ENCODE data around the gene NEK8.
"Not testable (repeated sequence)": the region's sequence is repeated elsewhere in the genome, so short reads cannot be mapped to it uniquely, and the experiment has no call there.

NEK8 gene

GRCh38 chr17:28712032-28712704 lies 16.4 kb upstream of the NEK8 start:
- H3K27me3 ChIP-seq (ENCODE audit: control insufficient read depth, insufficient read depth, low read length): no peaks in the 10 kb centered on the region
- H3K9me3 ChIP-seq (ENCODE audit: control insufficient read depth, insufficient read depth, low read length): no peaks in the 10 kb centered on the region
- H3K9ac ChIP-seq (ENCODE audit: low read depth, low read length): peak overlapping the region; percentile 9
- peaks cover 22% of the 10 kb centered on the region for H3K36me3 ChIP-seq (ENCODE audit: control insufficient read depth, insufficient read depth, low read length)
- peak overlapping the region; percentile 65 for H3K4me3 ChIP-seq (ENCODE audit: low read depth, low read length)
- H3K4me1 ChIP-seq (ENCODE audit: control insufficient read depth, insufficient read depth, low read length): peaks cover 10% of the 10 kb centered on the region

- peaks cover 22% of the 10 kb centered on the region for H3K36me3 ChIP-seq (ENCODE audit: control insufficient read depth, insufficient read depth, low read length)
- H3K9me3 ChIP-seq (ENCODE audit: control insufficient read depth, insufficient read depth, low read length): no peaks in the 10 kb centered on the region
- H3K4me1 ChIP-seq (ENCODE audit: control insufficient read depth, insufficient read depth, low read length): peaks cover 10% of the 10 kb centered on the region
- H3K4me3 ChIP-seq (ENCODE audit: low read depth, low read length): peak overlapping the region; percentile 65
- no peaks in the 10 kb centered on the region for H3K27me3 ChIP-seq (ENCODE audit: control insufficient read depth, insufficient read depth, low read length)
- H3K9ac ChIP-seq (ENCODE audit: low read depth, low read length): no peak overlapping the region
Measured at GRCh38 chr17:28712705-28713415, 15.7 kb upstream of the NEK8 start.

GRCh38 chr17:28714281-28714680 lies 14.3 kb upstream of the NEK8 start:
- no peaks in the 10 kb centered on the region for H3K27me3 ChIP-seq (ENCODE audit: control insufficient read depth, insufficient read depth, low read length)
- no peak overlapping the region for H3K4me3 ChIP-seq (ENCODE audit: low read depth, low read length)
- peaks cover 13% of the 10 kb centered on the region for H3K4me1 ChIP-seq (ENCODE audit: control insufficient read depth, insufficient read depth, low read length)
- no peaks in the 10 kb centered on the region for H3K9me3 ChIP-seq (ENCODE audit: control insufficient read depth, insufficient read depth, low read length)
- no peak overlapping the region for H3K9ac ChIP-seq (ENCODE audit: low read depth, low read length)
- peaks cover 22% of the 10 kb centered on the region for H3K36me3 ChIP-seq (ENCODE audit: control insufficient read depth, insufficient read depth, low read length)

GRCh38 chr17:28715217-28715616 lies 13.4 kb upstream of the NEK8 start:
- peaks cover 13% of the 10 kb centered on the region for H3K4me1 ChIP-seq (ENCODE audit: control insufficient read depth, insufficient read depth, low read length)
- H3K27me3 ChIP-seq (ENCODE audit: control insufficient read depth, insufficient read depth, low read length): no peaks in the 10 kb centered on the region
- peaks cover 26% of the 10 kb centered on the region for H3K36me3 ChIP-seq (ENCODE audit: control insufficient read depth, insufficient read depth, low read length)
- H3K9ac ChIP-seq (ENCODE audit: low read depth, low read length): no peak overlapping the region
- H3K9me3 ChIP-seq (ENCODE audit: control insufficient read depth, insufficient read depth, low read length): no peaks in the 10 kb centered on the region
- H3K4me3 ChIP-seq (ENCODE audit: low read depth, low read length): peak overlapping the region; percentile 1

- peak overlapping the region; percentile 90 for H3K4me3 ChIP-seq (ENCODE audit: low read depth, low read length)
- H3K9ac ChIP-seq (ENCODE audit: low read depth, low read length): peak overlapping the region; percentile 73
- H3K4me1 ChIP-seq (ENCODE audit: control insufficient read depth, insufficient read depth, low read length): peaks cover 13% of the 10 kb centered on the region
- H3K9me3 ChIP-seq (ENCODE audit: control insufficient read depth, insufficient read depth, low read length): no peaks in the 10 kb centered on the region
- H3K27me3 ChIP-seq (ENCODE audit: control insufficient read depth, insufficient read depth, low read length): no peaks in the 10 kb centered on the region
- peaks cover 37% of the 10 kb centered on the region for H3K36me3 ChIP-seq (ENCODE audit: control insufficient read depth, insufficient read depth, low read length)
Measured at GRCh38 chr17:28716740-28717577, 11.6 kb upstream of the NEK8 start.

GRCh38 chr17:28717578-28718332 lies 10.8 kb upstream of the NEK8 start, which contains the start of gene RAB34:
Gene RAB34, minus strand, starts transcription at chr17:28717868. Its CDS starts 602 bp downstream, at chr17:28717266.
- Histone ChIP-seq H3K4me3 (ENCODE audit: low read depth, low read length) (peak within 1 kb of the TSS; percentile 99), H3K27me3 (ENCODE audit: control insufficient read depth, insufficient read depth, low read length) (no peaks in the 10 kb centered on the region), H3K9ac (ENCODE audit: low read depth, low read length) (peak within 1 kb of the TSS; percentile 73), H3K36me3 (ENCODE audit: control insufficient read depth, insufficient read depth, low read length) (peaks cover 42% of the 10 kb centered on the region), H3K4me1 (ENCODE audit: control insufficient read depth, insufficient read depth, low read length) (peaks cover 15% of the 10 kb centered on the region), H3K9me3 (ENCODE audit: control insufficient read depth, insufficient read depth, low read length) (no peaks in the 10 kb centered on the region)

- Histone ChIP-seq H3K9ac (ENCODE audit: low read depth, low read length) (peak overlapping the region; percentile 71), H3K36me3 (ENCODE audit: control insufficient read depth, insufficient read depth, low read length) (peaks cover 48% of the 10 kb centered on the region), H3K9me3 (ENCODE audit: control insufficient read depth, insufficient read depth, low read length) (no peaks in the 10 kb centered on the region), H3K27me3 (ENCODE audit: control insufficient read depth, insufficient read depth, low read length) (no peaks in the 10 kb centered on the region), H3K4me3 (ENCODE audit: low read depth, low read length) (peak overlapping the region; percentile 99), H3K4me1 (ENCODE audit: control insufficient read depth, insufficient read depth, low read length) (peaks cover 12% of the 10 kb centered on the region)
Measured at GRCh38 chr17:28718333-28719020, 10.1 kb upstream of the NEK8 start.

GRCh38 chr17:28719021-28719433 lies 9.6 kb upstream of the NEK8 start:
- Histone ChIP-seq H3K9ac (ENCODE audit: low read depth, low read length) (peak overlapping the region; percentile 99), H3K4me1 (ENCODE audit: control insufficient read depth, insufficient read depth, low read length) (peaks cover 12% of the 10 kb centered on the region)

GRCh38 chr17:28720247-28720996 lies 8.2 kb upstream of the NEK8 start:
- peaks cover 15% of the 10 kb centered on the region for H3K4me1 ChIP-seq (ENCODE audit: control insufficient read depth, insufficient read depth, low read length)

More at GRCh38 chr17:28719021-28719433, 9.6 kb upstream of the NEK8 start:
- Histone ChIP-seq H3K27me3 (ENCODE audit: control insufficient read depth, insufficient read depth, low read length) (no peaks in the 10 kb centered on the region), H3K36me3 (ENCODE audit: control insufficient read depth, insufficient read depth, low read length) (peaks cover 48% of the 10 kb centered on the region), H3K4me3 (ENCODE audit: low read depth, low read length) (peak overlapping the region; percentile 99), H3K9me3 (ENCODE audit: control insufficient read depth, insufficient read depth, low read length) (no peaks in the 10 kb centered on the region)

GRCh38 chr17:28720997-28721329 lies 7.6 kb upstream of the NEK8 start:
- H3K36me3 ChIP-seq (ENCODE audit: control insufficient read depth, insufficient read depth, low read length): peaks cover 42% of the 10 kb centered on the region
- peaks cover 15% of the 10 kb centered on the region for H3K4me1 ChIP-seq (ENCODE audit: control insufficient read depth, insufficient read depth, low read length)
- peak overlapping the region; percentile 99 for H3K4me3 ChIP-seq (ENCODE audit: low read depth, low read length)
- H3K9ac ChIP-seq (ENCODE audit: low read depth, low read length): peak overlapping the region; percentile 99
- H3K27me3 ChIP-seq (ENCODE audit: control insufficient read depth, insufficient read depth, low read length); H3K9me3 ChIP-seq (ENCODE audit: control insufficient read depth, insufficient read depth, low read length): not testable (repeated sequence)

More at GRCh38 chr17:28720247-28720996, 8.2 kb upstream of the NEK8 start:
- Histone ChIP-seq H3K4me3 (ENCODE audit: low read depth, low read length) (peak overlapping the region; percentile 99), H3K9ac (ENCODE audit: low read depth, low read length) (peak overlapping the region; percentile 99), H3K9me3 (ENCODE audit: control insufficient read depth, insufficient read depth, low read length) (no peaks in the 10 kb centered on the region), H3K36me3 (ENCODE audit: control insufficient read depth, insufficient read depth, low read length) (peaks cover 44% of the 10 kb centered on the region), H3K27me3 (ENCODE audit: control insufficient read depth, insufficient read depth, low read length) (no peaks in the 10 kb centered on the region)

All from iPS-15b (cell line).